NK-92 (cell line): Measurements from ENCODE around the gene NDST4.
"Not testable (repeated sequence)": the region's sequence is repeated elsewhere in the genome, so short reads cannot be mapped to it uniquely, and the experiment has no call there.

Experiments
- DNase-seq: peaks from one replicate; lab custom pipeline; 2025; ENCODE audit not compliant: unreplicated experiment; lab: John Stamatoyannopoulos, UW

The NDST4 gene

DNA sequence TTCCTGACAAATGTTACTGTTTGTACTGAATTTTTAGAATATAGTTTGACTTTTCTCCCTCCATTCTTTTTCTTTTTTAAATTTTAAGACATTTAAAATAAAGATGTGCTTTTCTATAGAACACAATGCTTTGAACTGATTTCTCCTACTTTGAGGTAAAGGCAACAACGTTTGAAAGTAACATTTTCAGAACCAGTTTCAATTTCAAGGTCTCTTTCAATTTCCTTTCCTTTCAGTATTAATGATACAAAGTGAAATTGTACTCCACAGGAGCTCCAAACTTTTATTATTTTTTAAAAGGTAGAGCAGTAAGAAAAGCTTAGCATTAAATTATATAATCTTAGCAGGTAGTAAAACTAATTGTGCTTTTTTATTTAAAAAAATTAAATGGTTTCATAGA, 54.9 kb downstream of the NDST4 start:
- no peak for DNase-seq

DNA sequence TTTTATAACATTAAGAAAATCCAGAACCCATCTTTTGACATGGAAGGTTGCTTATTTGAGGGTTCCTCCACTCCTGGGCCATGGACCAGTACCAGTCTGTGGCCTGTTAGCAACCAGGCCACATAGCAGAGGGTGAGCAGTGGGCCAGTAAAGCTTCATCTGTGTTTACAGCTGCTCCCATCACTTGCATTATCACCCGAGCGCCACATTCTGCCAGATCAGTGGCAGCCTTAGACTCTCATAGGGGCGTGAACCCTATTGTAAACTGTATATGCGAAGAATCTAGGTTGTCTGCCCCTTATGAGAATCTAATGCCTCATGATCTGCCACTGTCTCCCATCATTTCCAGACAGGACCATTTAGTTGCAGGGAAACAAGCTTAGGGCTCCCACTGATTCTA, 58.6 kb downstream of the NDST4 start:
- DNase-seq, result no peak

DNA sequence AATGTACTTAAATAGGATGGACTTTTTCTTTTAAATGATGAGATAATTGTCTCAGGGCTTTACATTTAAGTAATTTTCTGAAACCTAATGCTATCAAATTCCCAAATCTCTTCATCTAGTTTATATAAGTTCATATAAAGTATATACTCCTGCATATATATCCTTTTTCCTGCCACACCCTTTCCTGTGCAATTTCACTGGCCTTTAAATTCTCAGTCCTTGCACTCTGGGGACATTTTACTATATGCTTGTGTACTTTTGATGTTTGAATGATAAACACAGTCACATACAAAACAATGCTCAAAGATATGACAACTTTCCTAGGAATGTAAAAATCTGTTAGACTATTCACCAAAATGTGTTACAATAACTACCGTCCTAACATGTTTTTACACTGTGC, 60.1 kb downstream of the NDST4 start:
- DNase-seq, result no peak

DNA sequence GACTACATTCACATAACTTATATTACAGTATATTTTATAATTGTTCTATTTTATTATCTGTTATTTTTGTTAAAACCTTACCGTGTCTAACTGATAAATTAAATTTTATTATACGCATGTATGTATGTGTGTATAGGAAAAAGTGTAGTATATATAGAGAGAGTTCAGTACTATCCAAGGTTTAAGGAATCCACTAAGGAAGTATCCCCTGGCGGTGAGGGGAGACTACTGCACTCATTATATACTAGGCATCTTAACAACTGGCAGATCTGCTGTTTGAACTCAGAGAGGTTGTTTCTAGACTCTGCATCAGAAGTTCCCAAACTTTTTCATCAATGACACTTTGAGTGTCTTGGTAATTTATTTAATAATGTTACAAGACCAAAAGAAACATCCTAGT, 70.9 kb downstream of the NDST4 start:
- DNase-seq, result no peak

DNA sequence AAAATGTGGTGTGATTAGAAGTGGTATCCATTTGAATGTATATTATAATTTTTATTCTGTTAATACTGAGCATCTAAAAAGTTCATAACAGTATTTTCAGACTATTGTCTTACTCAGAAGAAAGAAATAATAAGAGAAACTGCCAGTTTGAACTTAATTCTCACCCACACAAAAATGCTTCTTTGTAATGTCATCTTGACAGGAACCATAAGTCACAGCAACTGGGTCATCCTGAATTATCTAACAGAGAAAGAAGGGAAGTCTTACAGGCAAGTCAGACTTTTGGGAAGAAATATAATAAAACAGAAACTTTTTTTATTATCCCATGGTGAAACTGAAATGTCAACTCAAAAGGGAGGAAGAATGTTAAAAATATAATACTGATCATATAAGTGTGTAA, 83.1 kb downstream of the NDST4 start:
- DNase-seq, result no peak

- DNase-seq, result no peak
Measured at GRCh38 chr4:115028682-115029410, 84.6 kb downstream of the NDST4 start.

- DNase-seq, result no peak
Measured at GRCh38 chr4:114999880-115000279, 113.5 kb downstream of the NDST4 start.

DNA sequence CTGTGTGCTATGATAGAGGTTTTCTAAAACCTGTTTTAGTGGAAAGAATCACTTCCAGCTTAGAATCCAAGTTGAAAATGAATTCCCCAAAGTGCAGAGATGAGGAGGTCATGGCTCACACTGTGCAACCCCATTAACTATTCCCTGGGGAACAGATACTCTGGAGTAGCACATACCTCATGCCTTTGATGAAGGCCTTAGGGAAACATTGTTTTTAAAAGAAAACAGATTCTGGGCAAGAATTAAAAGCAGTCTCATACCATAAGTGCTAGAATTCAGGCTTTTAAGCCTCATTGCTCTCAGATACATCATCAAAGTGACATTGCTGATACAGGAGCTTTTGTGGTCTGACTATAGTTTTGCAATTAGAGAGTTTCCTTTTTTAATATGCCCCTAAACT, 115.1 kb downstream of the NDST4 start:
- no peak for DNase-seq

- DNase-seq, result no peak
Measured at GRCh38 chr4:114997576-114998247, 115.7 kb downstream of the NDST4 start.

DNA sequence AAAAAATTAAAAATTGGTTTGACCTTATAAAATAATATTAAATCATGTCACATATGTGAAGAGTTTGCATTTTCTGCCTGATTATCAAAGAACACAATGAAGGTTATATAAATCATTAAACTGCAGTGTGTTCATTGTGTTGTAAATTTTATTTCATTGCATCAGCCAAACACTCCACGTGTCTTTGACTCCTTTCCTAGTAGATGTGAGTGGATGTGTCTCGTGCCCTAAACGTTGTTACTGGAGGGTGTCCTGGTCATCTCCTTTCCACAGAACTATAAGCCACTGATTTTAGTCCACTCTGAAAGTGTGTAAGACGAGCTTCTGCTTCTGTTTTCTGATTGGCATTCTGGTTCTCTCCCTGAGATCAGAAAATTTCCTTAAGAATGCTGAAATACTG, 127.3 kb downstream of the NDST4 start:
- no peak for DNase-seq

DNA sequence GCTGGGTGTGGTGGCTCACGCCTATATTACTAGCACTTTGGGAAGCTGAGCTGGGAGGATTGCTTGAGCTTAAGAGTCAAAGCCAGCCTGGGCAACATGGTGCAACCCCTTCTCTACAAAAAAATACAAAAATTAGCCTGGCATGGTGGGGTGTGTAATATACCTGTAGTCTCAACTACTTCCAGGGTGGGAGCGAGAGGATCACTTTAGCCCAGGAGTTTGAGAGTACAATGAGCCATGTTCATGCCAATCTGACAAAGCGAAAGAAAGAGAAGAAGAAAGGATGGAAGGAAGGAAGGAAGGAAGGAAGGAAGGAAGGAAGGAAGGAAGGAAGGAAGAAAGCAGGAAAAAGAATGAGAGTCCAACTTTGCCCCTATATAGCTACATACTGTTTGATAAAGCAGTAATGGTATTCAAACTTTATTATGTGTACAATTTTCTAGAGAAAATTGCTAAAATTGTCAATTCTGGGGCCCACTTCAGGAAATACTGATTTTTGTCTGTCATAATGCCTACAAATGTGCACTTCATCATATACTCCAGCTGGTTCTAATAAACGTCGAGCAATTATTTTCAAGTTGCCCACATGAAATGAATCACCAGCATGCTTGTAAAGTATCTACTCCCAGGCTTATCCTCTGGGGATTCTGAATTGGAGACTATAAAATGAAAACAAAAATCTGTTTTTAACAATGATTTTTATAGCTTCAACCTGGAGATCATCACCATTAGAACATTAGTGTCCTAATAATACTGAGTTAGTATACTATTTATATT, 132.3 kb downstream of the NDST4 start:
- no peak for DNase-seq

- not testable (repeated sequence) for DNase-seq
Measured at GRCh38 chr4:114980399-114980798, 133.0 kb downstream of the NDST4 start.

DNA sequence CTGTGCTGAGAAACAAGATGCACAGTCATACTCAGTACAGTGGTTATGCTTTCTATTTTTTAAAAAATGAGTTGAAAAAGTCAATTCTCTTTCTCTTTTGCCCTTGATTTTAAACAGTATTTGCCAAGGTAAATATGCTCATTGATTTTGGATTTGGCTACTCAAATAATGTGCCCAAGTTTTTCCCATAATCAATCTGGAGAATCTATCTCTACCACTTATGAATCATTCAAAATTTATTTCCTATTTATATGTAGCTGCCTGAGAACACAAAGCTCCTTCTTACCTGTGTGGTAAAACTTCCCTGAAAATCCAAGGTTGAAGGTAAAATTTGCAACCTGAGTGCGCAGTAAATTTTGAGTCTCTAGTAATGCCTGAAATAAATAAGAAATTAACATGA, 136.5 kb downstream of the NDST4 start:
- DNase-seq, result no peak

GRCh38 chr4:114964026-114964425, 149.4 kb downstream of the NDST4 start:
- DNase-seq, result no peak

- no peak for DNase-seq
Measured at GRCh38 chr4:114945616-114946015, 167.8 kb downstream of the NDST4 start.

GRCh38 chr4:114941503-114941902, 171.9 kb downstream of the NDST4 start:
- no peak for DNase-seq

DNA sequence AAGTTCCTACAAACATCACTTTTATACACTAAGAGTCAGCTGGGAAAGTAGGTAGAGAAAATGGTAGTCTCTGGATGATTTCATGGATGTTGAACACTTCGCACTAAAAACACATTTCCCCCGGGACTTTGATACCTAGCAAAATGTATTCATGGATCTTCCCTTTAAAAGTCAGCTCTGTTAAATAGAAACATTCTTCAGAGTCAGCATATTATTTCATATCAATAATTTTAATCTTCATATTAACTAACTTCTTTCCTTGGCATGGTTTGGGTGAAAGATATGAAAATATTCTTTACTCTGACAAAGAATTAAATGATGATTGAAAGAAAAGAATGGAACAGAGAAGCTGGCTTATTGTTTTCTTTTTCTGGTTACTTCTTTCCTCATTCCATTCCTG, 185.5 kb downstream of the NDST4 start:
- DNase-seq, result no peak

DNA sequence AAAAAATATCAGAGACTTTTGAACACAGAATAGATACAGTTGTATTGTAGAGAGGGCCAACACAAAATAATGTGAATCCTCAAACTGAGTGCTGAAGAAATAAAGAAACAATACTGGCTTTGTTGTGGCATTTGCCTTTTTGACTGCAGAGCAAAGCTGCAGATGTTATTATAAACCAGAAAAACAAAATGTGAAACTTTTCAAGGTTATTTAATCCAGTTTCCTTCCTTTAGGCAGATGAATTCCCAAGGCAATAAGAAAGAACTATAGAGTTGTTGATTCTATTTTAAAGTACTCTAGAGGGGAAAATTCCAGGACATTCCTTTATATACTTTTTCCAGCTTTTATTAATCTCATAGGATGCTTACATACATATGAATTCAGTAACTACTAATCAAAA, 186.8 kb downstream of the NDST4 start:
- DNase-seq, result no peak

- no peak for DNase-seq
Measured at GRCh38 chr4:114924311-114924710, 189.1 kb downstream of the NDST4 start.

DNA sequence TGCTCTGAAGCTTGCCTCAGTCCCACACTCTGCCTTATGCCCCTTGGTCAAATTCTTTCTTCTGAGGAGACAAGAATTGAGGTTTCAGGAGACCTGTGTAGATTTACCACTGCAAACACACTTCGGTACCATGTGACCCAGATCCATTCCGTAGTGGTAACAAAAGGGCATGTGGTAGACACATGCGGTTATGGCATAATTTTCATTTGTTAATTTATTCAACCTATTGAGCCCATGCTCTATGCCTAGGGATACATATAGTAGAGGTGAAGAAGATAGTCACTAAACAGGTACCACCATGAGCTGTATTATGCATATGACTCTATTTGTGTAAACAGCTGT, 190.9 kb downstream of the NDST4 start:
- DNase-seq, result no peak

DNA sequence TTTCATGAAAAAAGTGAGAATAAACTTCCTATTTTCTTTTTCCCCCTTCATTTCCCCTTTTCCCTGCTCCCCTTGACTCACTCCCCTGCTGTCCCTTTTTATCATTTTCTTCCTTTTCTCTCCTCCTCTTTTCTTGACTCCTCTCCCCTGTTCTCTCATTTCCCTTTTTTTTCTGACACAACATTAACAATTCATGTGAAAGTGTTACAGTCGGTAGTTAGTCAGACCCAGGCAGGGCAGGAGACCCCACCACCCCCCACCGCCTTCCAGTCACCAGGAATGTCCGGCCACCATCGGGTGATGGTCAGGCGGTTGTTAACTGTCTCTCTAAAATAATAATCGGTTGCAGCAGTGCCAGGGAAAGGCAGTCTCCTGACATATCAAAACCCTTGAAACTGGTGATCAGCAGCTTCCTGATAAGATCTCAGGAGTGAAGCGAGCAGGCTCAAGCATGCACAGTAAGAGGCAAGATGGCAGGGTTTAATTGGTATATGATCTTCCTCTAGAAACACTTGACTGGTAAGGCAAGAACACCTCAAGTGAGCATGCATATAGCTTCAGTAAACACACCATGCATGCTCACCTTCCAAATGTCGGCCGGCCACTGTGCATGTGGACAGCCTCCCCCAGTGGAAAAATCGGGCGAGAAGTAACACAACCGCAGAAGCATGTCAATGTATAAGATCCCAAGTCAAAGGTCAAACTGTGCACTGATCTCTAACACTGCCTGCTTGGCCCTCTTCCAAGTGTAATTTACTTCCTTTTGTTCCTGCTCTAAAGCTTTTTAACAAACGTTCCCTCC, 191.4 kb downstream of the NDST4 start:
- DNase-seq, result no peak
